Gastroesophageal sphincter (tissue), 3 donors: ENCODE measurements around the gene CERT1.

Experiments used
- CTCF ChIP-seq, 4 experiments: fragments of 200-600 bp in 2 of 4; fragments of 450-650 bp in 2 of 4; sonication (generic) in 1 of 4; IDR thresholded peaks; one replicate each; pipeline ENCODE4 v1.5.1; 2017 to 2019; ENCODE audit warnings: antibody characterized with exemption in 4 of 4, mild to moderate bottlenecking in 2 of 4, moderate library complexity in 2 of 4
- POLR2A ChIP-seq, 2 donors: fragments of 450-650 bp; IDR thresholded peaks; one replicate each; pipeline ENCODE4 v1.6.1; 2017; ENCODE audit warnings: antibody characterized with exemption in 2 of 2, mild to moderate bottlenecking in 2 of 2, moderate library complexity in 1 of 2

- TF ChIP-seq CTCF (IDR thresholded peaks at IDR 0.05) (no peak), POLR2A (IDR thresholded peaks at IDR 0.05) (no peak)
Measured at GRCh38 chr5:75364571-75365280, 146.7 kb downstream of the CERT1 start.
